ENCODE results near the gene CRYBG3.

DNA sequence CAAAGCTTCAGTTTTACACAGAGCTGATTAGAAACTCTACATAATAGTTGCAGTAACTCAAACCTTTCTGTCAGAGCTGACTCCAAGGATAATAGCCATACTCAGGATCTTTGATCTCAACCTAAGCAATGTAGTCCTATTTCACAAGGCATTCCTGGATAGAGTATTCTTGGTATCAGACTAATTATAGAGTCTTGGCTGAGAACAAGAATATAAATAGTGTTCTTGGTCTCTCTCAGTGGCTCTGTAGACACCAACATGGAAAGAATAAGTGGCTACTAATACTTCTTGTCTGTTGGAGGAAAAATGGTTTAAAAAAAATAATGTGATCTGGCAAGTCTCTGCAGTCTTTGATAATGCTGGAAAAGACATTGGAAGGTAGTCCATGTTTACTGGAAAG, 94.8 kb downstream of the CRYBG3 start:
- TF ChIP-seq, protein P1, sequence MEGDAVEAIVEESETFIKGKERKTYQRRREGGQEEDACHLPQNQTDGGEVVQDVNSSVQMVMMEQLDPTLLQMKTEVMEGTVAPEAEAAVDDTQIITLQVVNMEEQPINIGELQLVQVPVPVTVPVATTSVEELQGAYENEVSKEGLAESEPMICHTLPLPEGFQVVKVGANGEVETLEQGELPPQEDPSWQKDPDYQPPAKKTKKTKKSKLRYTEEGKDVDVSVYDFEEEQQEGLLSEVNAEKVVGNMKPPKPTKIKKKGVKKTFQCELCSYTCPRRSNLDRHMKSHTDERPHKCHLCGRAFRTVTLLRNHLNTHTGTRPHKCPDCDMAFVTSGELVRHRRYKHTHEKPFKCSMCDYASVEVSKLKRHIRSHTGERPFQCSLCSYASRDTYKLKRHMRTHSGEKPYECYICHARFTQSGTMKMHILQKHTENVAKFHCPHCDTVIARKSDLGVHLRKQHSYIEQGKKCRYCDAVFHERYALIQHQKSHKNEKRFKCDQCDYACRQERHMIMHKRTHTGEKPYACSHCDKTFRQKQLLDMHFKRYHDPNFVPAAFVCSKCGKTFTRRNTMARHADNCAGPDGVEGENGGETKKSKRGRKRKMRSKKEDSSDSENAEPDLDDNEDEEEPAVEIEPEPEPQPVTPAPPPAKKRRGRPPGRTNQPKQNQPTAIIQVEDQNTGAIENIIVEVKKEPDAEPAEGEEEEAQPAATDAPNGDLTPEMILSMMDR (IDR thresholded peaks at IDR 0.05): no peak
- no peak for TF ChIP-seq POLR2A (IDR thresholded peaks at IDR 0.05)

Measured in esophagus squamous epithelium (tissue), 4 donors.